Loucy (cell line): ENCODE results near the gene ASPSCR1.

Source experiments
- H2AFZ ChIP-seq: fragments of 200-600 bp; sonication (generic); 2 replicates; pipeline ENCODE4 v1.6.0; 2016; ENCODE audit warnings: antibody characterized with exemption, mild to moderate bottlenecking, low read length, moderate library complexity
- H3F3A ChIP-seq: fragments of 200-600 bp; 2 replicates; pipeline ENCODE4 v1.6.0; 2016; ENCODE audit warnings: antibody characterized with exemption, low read depth, mild to moderate bottlenecking
- H3K27me3 ChIP-seq: fragments of 200-600 bp; sonication (generic); 2 replicates; pipeline ENCODE4 v1.6.1; 2014; ENCODE audit warnings: low read length, mild to moderate bottlenecking; ENCODE audit not compliant: insufficient read depth, poor library complexity, severe bottlenecking
- H3K36me3 ChIP-seq: fragments of 200-600 bp; sonication (generic); 2 replicates; pipeline ENCODE4 v1.6.1; 2016; ENCODE audit warnings: low read length; ENCODE audit not compliant: insufficient read depth
- H3K4me1 ChIP-seq: fragments of 200-600 bp; sonication (generic); 2 replicates; pipeline ENCODE4 v1.5.1; 2014; ENCODE audit warnings: low read length, mild to moderate bottlenecking; ENCODE audit not compliant: insufficient read depth, poor library complexity, severe bottlenecking
- H3K4me2 ChIP-seq: fragments of 200-600 bp; sonication (generic); 2 replicates; pipeline ENCODE4 v1.6.0; 2014; ENCODE audit warnings: antibody characterized with exemption, low read length, low read depth, mild to moderate bottlenecking; ENCODE audit not compliant: poor library complexity, severe bottlenecking
- H3K4me3 ChIP-seq: fragments of 200-600 bp; sonication (generic); 2 replicates; pipeline ENCODE4 v1.5.1; 2014; ENCODE audit warnings: low read length, mild to moderate bottlenecking, mixed read lengths; ENCODE audit not compliant: poor library complexity, severe bottlenecking
- H3K79me2 ChIP-seq: fragments of 200-600 bp; sonication (generic); 2 replicates; pipeline ENCODE4 v1.6.1; 2014; ENCODE audit warnings: low read length; ENCODE audit not compliant: insufficient read depth
- H3K9ac ChIP-seq: fragments of 200-600 bp; sonication (generic); 2 replicates; pipeline ENCODE4 v1.6.0; 2014; ENCODE audit warnings: mild to moderate bottlenecking, low read depth, low read length, moderate library complexity; ENCODE audit not compliant: poor library complexity, severe bottlenecking
- H3K9me2 ChIP-seq: fragments of 200-600 bp; sonication (generic); replicated peaks from 2 replicates; pipeline ENCODE4 v1.6.1; 2016; ENCODE audit warnings: low read depth, low read length, mixed read lengths
- H3K9me3 ChIP-seq: fragments of 200-600 bp; sonication (generic); 2 replicates; pipeline ENCODE4 v1.6.1; 2014; ENCODE audit warnings: mild to moderate bottlenecking, antibody characterized with exemption, low read length, low read depth; ENCODE audit not compliant: insufficient read depth
- H4K20me1 ChIP-seq: fragments of 200-600 bp; sonication (generic); 2 replicates; pipeline ENCODE4 v1.6.0; 2014; ENCODE audit warnings: antibody characterized with exemption, low read length, mild to moderate bottlenecking; ENCODE audit not compliant: insufficient read depth, poor library complexity, severe bottlenecking
- EZH2phosphoT487 ChIP-seq: fragments of 200-600 bp; IDR thresholded peaks from 2 replicates; pipeline ENCODE4 v1.6.1; 2018; ENCODE audit warnings: antibody characterized with exemption, mild to moderate bottlenecking, moderate library complexity, borderline replicate concordance
- TF ChIP-seq, protein P1 (sequence below): fragments of 200-600 bp; sonication (generic); conservative IDR thresholded peaks from 2 replicates; pipeline ENCODE4 v1.5.1; 2014; ENCODE audit warnings: mild to moderate bottlenecking, antibody characterized with exemption, low read length

ASPSCR1 gene

DNA sequence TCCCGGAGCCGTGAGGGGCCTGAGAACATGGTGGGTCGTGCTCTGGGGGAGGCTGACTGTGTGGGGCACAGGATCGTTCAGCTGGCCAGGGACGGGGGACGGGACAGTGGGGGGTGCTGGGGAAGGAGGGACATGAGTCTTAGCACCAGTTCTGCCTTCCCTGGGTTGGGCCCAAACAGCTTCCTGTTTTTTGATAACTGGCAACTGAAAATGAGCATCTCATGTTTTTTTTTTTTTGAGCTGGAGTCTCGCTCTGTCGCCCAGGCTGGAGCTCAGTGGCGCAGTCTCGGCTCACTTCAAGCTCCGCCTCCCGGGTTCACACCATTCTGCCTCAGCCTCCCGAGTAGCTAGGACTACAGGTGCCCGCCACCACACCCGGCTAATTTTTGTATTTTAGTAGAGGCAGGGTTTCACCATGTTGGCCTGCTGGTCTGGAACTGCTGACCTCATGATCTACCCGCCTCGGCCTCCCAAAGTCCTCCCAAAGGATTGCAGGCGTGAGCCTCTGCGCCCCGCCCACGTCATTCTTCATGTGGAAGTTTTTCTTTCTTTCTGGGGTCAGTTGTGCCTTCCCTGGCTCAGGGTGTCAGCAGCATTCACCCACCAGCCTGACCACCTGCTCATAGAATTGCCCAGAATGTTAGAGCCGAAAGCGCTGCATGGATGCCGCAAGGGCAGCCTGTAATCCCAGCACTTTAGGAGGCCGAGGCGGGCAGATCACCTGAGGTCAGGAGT is 6.4 kb downstream of the ASPSCR1 start:
- no peak overlapping the region for H3K4me3 ChIP-seq
- peaks cover 28% of the 10 kb centered on the region for H3K4me1 ChIP-seq
- peaks cover 7% of the 10 kb centered on the region; the same call in 1 of the 2 replicates for H3K36me3 ChIP-seq
- H3K79me2 ChIP-seq, result peaks cover 4% of the 10 kb centered on the region; the same call in 1 of the 2 replicates
- H4K20me1 ChIP-seq, result peaks cover 7% of the 10 kb centered on the region
- TF ChIP-seq, protein P1, sequence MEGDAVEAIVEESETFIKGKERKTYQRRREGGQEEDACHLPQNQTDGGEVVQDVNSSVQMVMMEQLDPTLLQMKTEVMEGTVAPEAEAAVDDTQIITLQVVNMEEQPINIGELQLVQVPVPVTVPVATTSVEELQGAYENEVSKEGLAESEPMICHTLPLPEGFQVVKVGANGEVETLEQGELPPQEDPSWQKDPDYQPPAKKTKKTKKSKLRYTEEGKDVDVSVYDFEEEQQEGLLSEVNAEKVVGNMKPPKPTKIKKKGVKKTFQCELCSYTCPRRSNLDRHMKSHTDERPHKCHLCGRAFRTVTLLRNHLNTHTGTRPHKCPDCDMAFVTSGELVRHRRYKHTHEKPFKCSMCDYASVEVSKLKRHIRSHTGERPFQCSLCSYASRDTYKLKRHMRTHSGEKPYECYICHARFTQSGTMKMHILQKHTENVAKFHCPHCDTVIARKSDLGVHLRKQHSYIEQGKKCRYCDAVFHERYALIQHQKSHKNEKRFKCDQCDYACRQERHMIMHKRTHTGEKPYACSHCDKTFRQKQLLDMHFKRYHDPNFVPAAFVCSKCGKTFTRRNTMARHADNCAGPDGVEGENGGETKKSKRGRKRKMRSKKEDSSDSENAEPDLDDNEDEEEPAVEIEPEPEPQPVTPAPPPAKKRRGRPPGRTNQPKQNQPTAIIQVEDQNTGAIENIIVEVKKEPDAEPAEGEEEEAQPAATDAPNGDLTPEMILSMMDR, result no peak
- no peak for TF ChIP-seq EZH2phosphoT487
- no peaks in the 10 kb centered on the region for H3K9me3 ChIP-seq
- no peak overlapping the region for H2AFZ ChIP-seq
- no peaks in the 10 kb centered on the region for H3K27me3 ChIP-seq
- H3K9me2 ChIP-seq, result no peaks in the 10 kb centered on the region
- no peaks in the 10 kb centered on the region for H3F3A ChIP-seq
- no peak overlapping the region for H3K4me2 ChIP-seq
- no peak overlapping the region for H3K9ac ChIP-seq

DNA sequence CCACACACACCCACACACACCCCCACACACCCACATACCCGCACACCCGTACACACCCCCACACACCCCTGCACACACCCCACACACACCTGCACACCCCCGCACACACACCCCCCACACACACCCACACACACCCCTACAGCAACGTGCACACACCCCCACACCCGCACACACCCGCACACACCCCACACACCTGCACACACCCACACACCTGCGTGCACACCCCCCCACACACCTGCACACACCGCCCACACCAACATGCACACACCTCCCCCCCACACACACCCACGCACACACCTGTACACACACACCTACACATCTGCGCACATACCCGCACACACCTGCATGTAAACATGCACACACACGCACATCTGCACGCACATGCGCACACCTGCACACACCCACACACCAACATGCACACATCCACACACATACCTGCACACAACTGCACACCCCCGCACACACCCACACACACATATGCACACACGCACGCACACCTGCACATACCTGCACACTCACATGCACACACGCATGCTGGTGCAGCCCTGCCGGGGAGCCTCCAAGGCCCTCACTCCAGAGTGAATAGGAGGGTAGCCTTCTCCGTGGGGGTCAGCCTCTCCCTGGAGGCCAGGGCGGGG is 7.5 kb downstream of the ASPSCR1 start:
- H4K20me1 ChIP-seq, result peaks cover under 1% of the 10 kb centered on the region
- H3K9ac ChIP-seq, result no peak overlapping the region
- H3K79me2 ChIP-seq, result no peaks in the 10 kb centered on the region
- H3K27me3 ChIP-seq, result no peaks in the 10 kb centered on the region
- no peak overlapping the region for H2AFZ ChIP-seq
- H3F3A ChIP-seq, result no peaks in the 10 kb centered on the region
- H3K9me2 ChIP-seq, result no peaks in the 10 kb centered on the region
- H3K9me3 ChIP-seq, result no peaks in the 10 kb centered on the region
- H3K4me2 ChIP-seq, result no peak overlapping the region
- peaks cover 19% of the 10 kb centered on the region for H3K4me1 ChIP-seq
- H3K4me3 ChIP-seq, result no peak overlapping the region
- TF ChIP-seq, protein P1, result no peak
- TF ChIP-seq EZH2phosphoT487, result no peak
- peaks cover 7% of the 10 kb centered on the region; the same call in 1 of the 2 replicates for H3K36me3 ChIP-seq

DNA sequence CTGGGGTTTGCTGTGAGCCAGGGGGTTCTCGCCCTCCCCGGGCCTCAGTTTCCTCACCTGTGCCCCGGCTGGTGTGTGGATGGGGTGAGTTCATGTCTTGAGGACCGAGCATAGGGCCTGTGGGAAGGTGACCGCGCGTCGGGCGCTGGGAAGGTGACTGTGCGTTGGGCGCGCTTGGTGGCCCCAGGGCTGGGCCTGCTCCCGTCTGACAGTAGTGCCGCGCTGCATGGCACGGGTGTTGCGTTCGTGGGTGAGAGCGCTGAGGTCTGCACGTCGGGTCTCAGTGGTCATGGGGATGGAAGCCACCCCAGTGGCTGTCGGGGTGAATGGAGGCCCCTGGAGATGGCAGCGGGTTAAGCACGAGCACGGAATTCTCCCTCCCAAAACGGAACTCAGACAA is 9.2 kb downstream of the ASPSCR1 start:
- H3K79me2 ChIP-seq, result no peaks in the 10 kb centered on the region
- no peak overlapping the region for H3K4me3 ChIP-seq
- H4K20me1 ChIP-seq, result no peaks in the 10 kb centered on the region
- no peak for TF ChIP-seq EZH2phosphoT487
- TF ChIP-seq, protein P1, result no peak
- no peaks in the 10 kb centered on the region for H3K9me2 ChIP-seq
- peaks cover 2% of the 10 kb centered on the region for H3K4me1 ChIP-seq
- H2AFZ ChIP-seq, result no peak overlapping the region
- H3K9me3 ChIP-seq, result no peaks in the 10 kb centered on the region
- H3K27me3 ChIP-seq, result no peaks in the 10 kb centered on the region
- peaks cover 7% of the 10 kb centered on the region; the same call in 1 of the 2 replicates for H3K36me3 ChIP-seq
- H3K4me2 ChIP-seq, result no peak overlapping the region
- H3K9ac ChIP-seq, result no peak overlapping the region
- H3F3A ChIP-seq, result no peaks in the 10 kb centered on the region
